A549 (cell line): Measurements from ENCODE around the gene OBSL1. TPM values are rescaled to one million over a fixed set of nuclear protein-coding genes. Genes with fewer than 3 reads are reported as not detected.

Experiments
- ATAC-seq, 2 experiments: fragments of 200-7000 bp in 1 of 2; fragments of >200 bp in 1 of 2; cut with Nextera tagmentation in 1 of 2; cut with Tn5 transposase in 1 of 2; 3 replicates each; pipeline versions ENCODE4 v1.8.0 to v1.9.1; 2018 to 2020; ENCODE audit warnings: mild to moderate bottlenecking in 1 of 2, moderate library complexity in 1 of 2
- CTCF ChIA-PET: fragments of 300-600 bp; sonication (Branson Sonifier 250); formaldehyde crosslinking; extraction: SDS; loops from one replicate; lab custom pipeline; 2021; ENCODE audit warnings: antibody characterized with exemption, inconsistent platforms; lab: Yijun Ruan, JAX
- POLR2A ChIA-PET: fragments of 350-600 bp; formaldehyde crosslinking; extraction: SDS; loops from one replicate; lab custom pipeline; 2021; ENCODE audit warnings: antibody characterized with exemption, inconsistent platforms; lab: Yijun Ruan, JAX
- DNase-seq, 2 experiments: peaks; one replicate each; pipeline versions ENCODE4 v3.0.0 to v3.0.0-alpha.2; 2011 to 2016; ENCODE audit warnings: low read depth in 1 of 2, low spot score in 1 of 2
- FAIRE-seq: peaks from 2 replicates; lab custom pipeline; 2011; peaks lifted over from hg19 to GRCh38; lab: Jason Lieb, UNC
- H3K27ac ChIP-seq, 2 experiments: fragments of >200 bp; sonication (Bioruptor Twin); formaldehyde crosslinking; 3 replicates each; pipeline ENCODE4 v1.5.1; 2016 to 2017
- H3K4me1 ChIP-seq: fragments of >200 bp; sonication (Bioruptor Twin); formaldehyde crosslinking; 3 replicates; pipeline ENCODE4 v1.6.1; 2016
- H3K4me2 ChIP-seq: fragments of >200 bp; sonication (Bioruptor Twin); formaldehyde crosslinking; 3 replicates; pipeline ENCODE4 v1.6.1; 2016
- H3K4me3 ChIP-seq: fragments of >200 bp; sonication (Bioruptor Twin); formaldehyde crosslinking; 3 replicates; pipeline ENCODE4 v1.5.1; 2016
- H3K9me3 ChIP-seq: fragments of >200 bp; sonication (Bioruptor Twin); formaldehyde crosslinking; 3 replicates; pipeline ENCODE4 v1.6.1; 2016
- ATOH8 ChIP-seq: fragments of 250-450 bp; sonication (Bioruptor Pico); IDR thresholded peaks from 2 replicates; pipeline ENCODE4 v1.5.0; 2020; ENCODE audit warnings: low read depth, mild to moderate bottlenecking, moderate library complexity
- BCL3 ChIP-seq: fragments of >200 bp; sonication (Bioruptor Twin); formaldehyde crosslinking; IDR thresholded peaks from 3 replicates; pipeline ENCODE4 v1.6.1; 2016
- CBX2 ChIP-seq: fragments of 200-600 bp; sonication (generic); IDR thresholded peaks from 2 replicates; pipeline ENCODE4 v1.6.1; 2016; ENCODE audit warnings: low read depth, mild to moderate bottlenecking, borderline replicate concordance
- CHD2 ChIP-seq: fragments of 150-350 bp; IDR thresholded peaks from 2 replicates; pipeline ENCODE4 v1.6.1; 2014; ENCODE audit warnings: low read length; ENCODE audit not compliant: partially characterized antibody
- CHD4 ChIP-seq: fragments of 200-600 bp; sonication (generic); IDR thresholded peaks from 2 replicates; pipeline ENCODE4 v1.6.1; 2016; ENCODE audit warnings: antibody characterized with exemption, mild to moderate bottlenecking, borderline replicate concordance
- CTCF ChIP-seq: fragments of >200 bp; sonication (Bioruptor Twin); formaldehyde crosslinking; IDR thresholded peaks from 3 replicates; pipeline ENCODE4 v1.5.1; 2016
- JUN ChIP-seq, 2 experiments: fragments of >200 bp; sonication (Bioruptor Twin); formaldehyde crosslinking; IDR thresholded peaks; 2 replicates in 1 of 2; 3 replicates in 1 of 2; pipeline ENCODE4 v1.6.1; 2016 to 2017
- KDM5A ChIP-seq: fragments of 200-600 bp; sonication (generic); IDR thresholded peaks from 2 replicates; pipeline ENCODE4 v1.6.1; 2016; ENCODE audit warnings: antibody characterized with exemption, mild to moderate bottlenecking
- NFE2L2 ChIP-seq: fragments of 150-350 bp; conservative IDR thresholded peaks from 2 replicates; pipeline ENCODE4 v1.6.1; 2014; ENCODE audit warnings: low read length
- RARB ChIP-seq: fragments of 250-450 bp; sonication (Bioruptor Pico); IDR thresholded peaks from 2 replicates; pipeline ENCODE4 v1.8.0; 2021; ENCODE audit warnings: mild to moderate bottlenecking, moderate library complexity
- RCOR1 ChIP-seq: fragments of 150-350 bp; IDR thresholded peaks from 2 replicates; pipeline ENCODE4 v1.6.1; 2014; ENCODE audit warnings: antibody characterized with exemption, low read length, low read depth
- REST ChIP-seq: fragments of 200-600 bp; sonication (generic); IDR thresholded peaks from 2 replicates; pipeline ENCODE4 v1.6.1; 2016; ENCODE audit warnings: antibody characterized with exemption, mild to moderate bottlenecking, moderate library complexity
- RFX5 ChIP-seq: fragments of 450-650 bp; IDR thresholded peaks from 2 replicates; pipeline ENCODE4 v1.7.1; 2014; ENCODE audit warnings: antibody characterized with exemption, mild to moderate bottlenecking, moderate library complexity
- ZSCAN20 ChIP-seq: fragments of 250-450 bp; sonication (Bioruptor Pico); IDR thresholded peaks from 2 replicates; pipeline ENCODE4 v1.8.0; 2022; ENCODE audit warnings: mild to moderate bottlenecking, moderate library complexity
- WGBS: methylation state at CpG from one replicate; pipeline ENCODE4 v1.1.6; 2017; ENCODE audit errors: missing lambda C conversion rate; 5-methylcytosine and 5-hydroxymethylcytosine counted together
- polyA plus RNA-seq, 4 experiments: library from polyadenylated mRNA; depleted of rRNA in 3 of 4; stranded (reverse); fragments of >200 nt; fragmentation: RNase III in 1 of 4; extraction: RNeasy Plus Mini Kit Qiagen cat#74134 plus additional on column Dnase treatment in 1 of 4; gene quantifications; 2 replicates in 3 of 4; 3 replicates in 1 of 4; pipeline ENCODE4 v1.2.3, GENCODE V29; 2011 to 2017

The OBSL1 gene
- polyA plus RNA-seq, 2 of the 4 experiments (the other 2 are of a cell fraction): 14.4 to 31.8 TPM

GRCh38 chr2:219607931-219608330 is 36.6 kb upstream of the OBSL1 start:
- no peak overlapping the region for H3K4me2 ChIP-seq
- H3K27ac ChIP-seq: no peak overlapping the region
- POLR2A ChIA-PET: no interaction called here
- no peak for DNase-seq
- CTCF ChIA-PET: interaction anchor here (0.8 to 2.8 kb wide), 2 partner anchors 48 to 78 kb away, joined by 3 to 9 read pairs; no protein-coding TSS in a partner anchor
- 96% methylated on average over 7 of the region's 15 CpGs for WGBS
- H3K9me3 ChIP-seq: no peaks in the 10 kb centered on the region
- FAIRE-seq: no peak
- TF ChIP-seq JUN (IDR thresholded peaks at IDR 0.05) (no peak), CHD2 (no peak), KDM5A (no peak), CBX2 (no peak), ATOH8 (CRISPR knock-in tag) (no peak), RFX5 (no peak), RCOR1 (no peak), CHD4 (no peak), ZSCAN20 (CRISPR knock-in tag) (no peak)
- no peak for ATAC-seq
- H3K4me1 ChIP-seq: no peaks in the 10 kb centered on the region
- H3K4me3 ChIP-seq: no peak overlapping the region

- Histone ChIP-seq H3K9me3 (no peaks in the 10 kb centered on the region), H3K4me3 (no peak overlapping the region), H3K27ac (no peak overlapping the region), H3K4me2 (no peak overlapping the region), H3K4me1 (no peaks in the 10 kb centered on the region)
- CTCF ChIA-PET: interaction anchor here (1.0 to 1.3 kb wide), 3 partner anchors 37 to 84 kb away, joined by 3 to 5 read pairs (median 3); no protein-coding TSS in a partner anchor
- DNase-seq: no peak
- WGBS: 78% methylated on average over 4 of the region's 6 CpGs
- no peak for FAIRE-seq
- POLR2A ChIA-PET: interaction anchor here (0.6 kb wide), 1 partner anchor 31 kb away, joined by 3 read pairs; no protein-coding TSS in a partner anchor
- TF ChIP-seq CBX2: no peak
- TF ChIP-seq CTCF: no peak
- TF ChIP-seq REST: no peak
- no peak for TF ChIP-seq RARB (CRISPR knock-in tag)
- TF ChIP-seq ATOH8 (CRISPR knock-in tag): no peak
- no peak for TF ChIP-seq NFE2L2
- no peak for TF ChIP-seq BCL3
- no peak for ATAC-seq
Observed at GRCh38 chr2:219605607-219605954, 34.2 kb upstream of the OBSL1 start.
